GM12872 (cell line): ENCODE measurements around the gene ASAP2.

Source experiments
- CTCF ChIP-seq: IDR thresholded peaks from 3 replicates; pipeline ENCODE4 v1.5.1; 2011; ENCODE audit warnings: low read depth, mild to moderate bottlenecking, low read length, moderate library complexity; ENCODE audit not compliant: insufficient read depth

Gene ASAP2

DNA sequence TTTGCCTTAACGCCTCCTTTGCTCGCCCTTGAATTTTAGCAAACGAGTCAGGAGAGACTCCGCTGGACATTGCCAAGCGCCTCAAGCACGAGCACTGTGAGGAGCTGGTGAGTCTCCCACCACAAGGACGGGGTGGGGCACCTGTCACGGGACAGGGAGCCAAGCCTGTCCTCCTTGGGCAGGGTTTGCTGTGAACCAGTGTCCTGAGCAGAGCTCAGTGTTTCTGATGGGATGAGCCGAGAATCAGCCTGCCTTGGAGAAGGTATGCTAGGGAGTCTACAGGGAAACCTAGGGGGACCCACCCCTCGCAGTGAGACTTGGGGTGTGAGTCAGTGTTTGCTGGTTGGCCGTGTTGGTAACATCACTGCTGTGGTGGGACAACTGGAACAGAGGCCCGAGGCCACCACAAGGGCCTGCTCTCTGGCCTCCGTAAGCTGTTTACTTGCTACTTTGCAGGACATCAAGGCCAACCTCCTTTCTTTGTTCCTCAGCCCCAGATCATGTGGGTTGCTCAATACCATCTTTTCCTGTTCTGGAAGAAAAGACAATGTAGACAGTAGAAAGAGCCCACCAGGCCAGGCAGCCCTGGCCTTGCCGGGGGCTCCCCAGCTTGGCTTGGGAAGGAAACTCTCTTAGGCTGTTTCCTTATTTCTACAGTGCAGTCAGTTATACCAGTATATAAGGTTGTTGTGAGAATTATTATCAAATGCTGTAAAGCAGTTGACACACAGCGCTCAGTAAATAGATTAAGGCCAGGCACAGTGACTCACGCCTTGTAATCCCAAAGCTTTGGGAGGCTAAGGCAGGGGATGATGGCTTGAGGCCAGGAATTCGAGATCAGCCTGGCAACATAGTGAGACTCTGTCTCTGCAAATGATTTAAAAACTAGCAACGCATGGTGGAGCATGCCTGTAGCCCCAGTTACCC lies 174.4 kb downstream of the ASAP2 start:
- no peak for TF ChIP-seq CTCF

- no peak for TF ChIP-seq CTCF
These were observed 176.1 kb downstream of the ASAP2 start for GRCh38 chr2:9382604-9383235.

DNA sequence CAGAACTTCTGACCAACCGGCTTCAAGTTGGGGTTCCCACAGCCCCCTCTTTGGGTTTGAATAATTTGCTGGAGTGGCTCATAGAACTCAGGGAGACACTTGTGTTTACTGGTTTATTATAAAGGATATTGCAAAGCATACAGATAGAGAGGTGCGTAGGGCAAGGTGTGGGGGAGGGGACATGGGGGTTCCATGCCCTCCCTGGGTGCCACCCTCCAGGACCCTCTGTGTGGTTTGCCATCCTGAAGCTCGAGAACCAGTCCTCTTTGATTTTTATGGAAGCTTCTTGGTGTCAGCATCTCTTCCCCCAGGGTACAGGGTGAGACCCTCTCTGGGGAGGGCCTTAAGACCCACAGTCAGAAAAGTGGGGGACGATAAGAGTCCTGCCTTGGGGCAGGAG lies 177.9 kb downstream of the ASAP2 start:
- TF ChIP-seq CTCF, result no peak

DNA sequence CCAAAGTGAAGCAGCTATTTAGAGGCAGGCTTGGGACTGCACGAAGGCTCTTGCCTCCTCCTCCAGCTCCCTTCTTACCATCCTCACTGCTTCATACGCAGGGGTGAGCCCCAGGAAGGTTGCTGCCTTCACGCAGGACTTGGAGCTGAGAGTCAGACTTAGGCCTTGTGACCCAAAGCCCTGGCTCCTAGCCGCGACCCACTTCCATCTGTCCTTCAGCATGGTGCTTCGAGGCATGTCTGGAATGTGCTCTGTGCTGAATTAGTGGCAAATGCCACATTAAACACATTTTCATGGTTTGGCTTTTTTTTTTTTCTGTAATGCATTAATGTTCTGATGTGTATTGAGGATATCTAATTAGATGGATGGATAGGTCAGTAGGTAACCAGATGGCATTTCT lies 179.2 kb downstream of the ASAP2 start:
- no peak for TF ChIP-seq CTCF

DNA sequence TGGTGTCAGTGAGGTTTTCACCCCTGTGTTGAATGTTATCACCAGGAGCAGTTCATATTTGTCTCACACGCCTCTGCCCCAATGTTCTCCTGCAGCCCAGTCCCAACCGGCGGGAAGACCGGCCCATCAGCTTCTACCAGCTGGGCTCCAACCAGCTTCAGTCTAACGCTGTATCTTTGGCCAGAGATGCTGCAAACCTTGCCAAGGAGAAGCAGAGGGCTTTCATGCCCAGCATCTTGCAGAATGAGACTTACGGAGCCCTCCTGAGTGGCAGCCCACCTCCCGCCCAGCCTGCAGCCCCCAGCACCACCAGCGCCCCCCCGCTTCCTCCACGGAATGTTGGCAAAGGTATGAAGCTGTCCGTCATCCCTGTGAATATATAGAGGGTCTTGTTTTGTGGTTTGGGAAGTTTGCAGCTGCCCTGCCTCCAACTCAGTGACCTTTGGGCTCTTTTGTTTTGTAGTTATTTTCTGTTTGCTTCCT lies 181.6 kb downstream of the ASAP2 start:
- TF ChIP-seq CTCF, result no peak

DNA sequence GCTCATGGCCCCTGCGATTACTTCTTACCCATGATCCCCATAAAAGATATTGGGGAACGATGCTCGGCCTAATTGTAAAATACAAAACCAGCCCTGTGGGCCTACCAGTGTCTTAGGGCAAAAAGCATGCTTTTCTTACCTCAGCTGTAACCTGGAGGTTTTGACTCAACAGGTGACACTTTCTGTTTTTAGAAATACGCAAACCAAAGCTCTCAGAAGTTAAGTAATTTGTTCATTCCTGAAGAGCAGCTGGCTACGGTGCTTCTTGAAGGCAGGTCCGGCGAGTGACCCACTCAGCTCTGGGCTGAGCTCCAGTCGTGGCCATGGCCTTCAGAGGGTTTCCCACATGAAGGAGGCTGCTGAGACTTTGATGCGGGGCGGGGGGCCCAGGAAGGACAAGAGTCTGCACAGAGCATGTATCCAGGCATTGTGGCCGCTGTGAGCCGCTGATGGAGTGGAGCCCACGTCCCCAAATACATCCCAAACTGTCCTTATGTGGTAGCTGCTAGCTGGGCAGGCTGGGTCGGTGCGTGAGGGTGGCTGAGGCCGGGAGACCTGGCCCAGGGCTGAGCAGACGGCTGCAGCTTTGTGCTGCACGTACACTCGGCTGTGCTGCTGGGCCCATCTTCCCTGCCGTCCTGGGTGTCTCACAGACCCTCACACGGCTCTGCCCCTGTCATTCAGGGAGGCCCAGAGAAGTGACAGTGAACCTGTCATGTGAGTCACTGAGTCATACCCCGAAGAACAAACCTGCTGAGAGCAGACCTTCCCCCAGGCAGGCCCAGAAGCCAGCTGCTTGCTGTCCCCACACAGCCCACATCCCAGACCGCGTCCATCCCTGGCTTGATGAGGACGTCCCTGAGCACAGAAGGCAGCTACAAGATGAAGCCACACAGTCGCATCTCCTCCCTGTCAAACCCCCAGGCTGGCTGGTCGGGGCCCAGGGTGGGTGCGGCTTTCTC lies 182.6 kb downstream of the ASAP2 start:
- TF ChIP-seq CTCF, result no peak
